ENCODE results near the gene XIRP1. TPM values are rescaled to one million over a fixed set of nuclear protein-coding genes. Genes with fewer than 3 reads are reported as not detected.

The XIRP1 gene
- total and polyA plus RNA-seq, 7 donors = 111 to 2,126 (median 601) TPM

GRCh38 chr3:39149498-39150147 lies 42.8 kb downstream of the XIRP1 start:
- Histone ChIP-seq H3K4me3 (peak overlapping the region; percentile 93), H3K27ac (peak overlapping the region; percentile 99), H3K4me1 (peaks cover 66% of the 10 kb centered on the region)

GRCh38 chr3:39149059-39149455 lies 43.3 kb downstream of the XIRP1 start:
- intact Hi-C loops (cut with DNase I) = loop anchor here in 1 of 2 donors (5.0 kb wide), 1 partner anchor 42 kb away; the partner anchor contains the start of genes GORASP1 and TTC21A
- Histone ChIP-seq H3K36me3 (ENCODE audit: insufficient read depth in 1 of 2, low read depth in 1 of 2) (peaks cover 0 to 24% of the 10 kb centered on the region in 2 donors), H3K4me3 (peak overlapping the region; percentile 93), H3K9me3 (no peaks in the 10 kb centered on the region), H3K27ac (peak overlapping the region; percentile 99), H3K4me1 (peaks cover 68% of the 10 kb centered on the region), H3K27me3 (ENCODE audit: insufficient read depth in 3 of 3, low read length in 2 of 3) (no peaks in the 10 kb centered on the region)
- 70 to 83% (median 72%) methylated on average over 4 of the region's 4 CpGs for WGBS, 3 donors
- TF ChIP-seq CTCF (IDR thresholded peaks at IDR 0.05) = no peak
- ATAC-seq (no peak), DNase-seq (no peak)

More at GRCh38 chr3:39149498-39150147, 42.8 kb downstream of the XIRP1 start:
- Histone ChIP-seq H3K9me3 (no peaks in the 10 kb centered on the region), H3K27me3 (ENCODE audit: insufficient read depth in 3 of 3, low read length in 2 of 3) (no peaks in the 10 kb centered on the region), H3K36me3 (ENCODE audit: insufficient read depth in 1 of 2, low read depth in 1 of 2) (peaks cover 0 to 19% of the 10 kb centered on the region in 2 donors)
- no peak for TF ChIP-seq CTCF (IDR thresholded peaks at IDR 0.05)
- WGBS, 3 donors = 62 to 77% (median 62%) methylated on average over 3 of the region's 3 CpGs
- intact Hi-C loops (cut with DNase I) = loop anchor here in 1 of 2 donors (5.0 kb wide), 1 partner anchor 42 kb away; the partner anchor contains the start of genes GORASP1 and TTC21A
- DNase-seq (no peak), ATAC-seq (no peak)

- H3K4me3 ChIP-seq = peak overlapping the region; percentile 93
- H3K27ac ChIP-seq = peak overlapping the region; percentile 99
- no peaks in the 10 kb centered on the region for H3K27me3 ChIP-seq (ENCODE audit: insufficient read depth in 3 of 3, low read length in 2 of 3)
- intact Hi-C loops (cut with DNase I) = loop anchor here in 1 of 2 donors (5.0 kb wide), 1 partner anchor 41 kb away; the partner anchor contains the start of genes GORASP1 and TTC21A
- 32 to 44% (median 34%) methylated on average over 9 of the region's 9 CpGs for WGBS, 3 donors
- TF ChIP-seq CTCF (IDR thresholded peaks at IDR 0.05) = no peak
- peaks cover 0 to 29% of the 10 kb centered on the region in 2 donors for H3K36me3 ChIP-seq (ENCODE audit: insufficient read depth in 1 of 2, low read depth in 1 of 2)
- DNase-seq (no peak), ATAC-seq (no peak)
- peaks cover 64% of the 10 kb centered on the region for H3K4me1 ChIP-seq
- no peaks in the 10 kb centered on the region for H3K9me3 ChIP-seq
These were observed 43.8 kb downstream of the XIRP1 start for GRCh38 chr3:39148435-39149058.

- Histone ChIP-seq H3K36me3 (ENCODE audit: insufficient read depth in 1 of 2, low read depth in 1 of 2) (peaks cover 2 to 36% of the 10 kb centered on the region in 2 donors), H3K9me3 (no peaks in the 10 kb centered on the region), H3K27ac (peak overlapping the region; percentile 99), H3K4me3 (peak overlapping the region; percentile 93), H3K4me1 (peaks cover 64% of the 10 kb centered on the region), H3K27me3 (ENCODE audit: insufficient read depth in 3 of 3, low read length in 2 of 3) (no peaks in the 10 kb centered on the region)
- 41 to 52% (median 51%) methylated on average over 9 of the region's 9 CpGs for WGBS, 3 donors
- intact Hi-C loops (cut with DNase I) = loop anchor here in 1 of 2 donors (5.0 kb wide), 1 partner anchor 41 kb away; the partner anchor contains the start of genes GORASP1 and TTC21A
- no peak for TF ChIP-seq CTCF (IDR thresholded peaks at IDR 0.05)
- DNase-seq (peak in 1 of 2 donors; percentile 66), ATAC-seq (no peak)
These were observed 44.5 kb downstream of the XIRP1 start for GRCh38 chr3:39147711-39148434.

Measured in psoas muscle (tissue), 8 donors.